ENCODE results near the gene NGEF.

NGEF gene

GRCh38 chr2:232966122-232966521, 46.9 kb downstream of the NGEF start:
- TF ChIP-seq, protein P1, sequence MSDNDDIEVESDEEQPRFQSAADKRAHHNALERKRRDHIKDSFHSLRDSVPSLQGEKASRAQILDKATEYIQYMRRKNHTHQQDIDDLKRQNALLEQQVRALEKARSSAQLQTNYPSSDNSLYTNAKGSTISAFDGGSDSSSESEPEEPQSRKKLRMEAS (IDR thresholded peaks at IDR 0.05): no peak
- no peak for TF ChIP-seq TAF1 (IDR thresholded peaks at IDR 0.05; ENCODE audit: low read depth)
- TF ChIP-seq NFIC (IDR thresholded peaks at IDR 0.05): no peak

GRCh38 chr2:232963913-232964312, 49.1 kb downstream of the NGEF start:
- TF ChIP-seq RAD21 (IDR thresholded peaks at IDR 0.05; ENCODE audit: low read depth) (no peak), NFIC (IDR thresholded peaks at IDR 0.05) (no peak), ZBTB7A (IDR thresholded peaks at IDR 0.05; ENCODE audit: low read depth) (no peak), TAF1 (IDR thresholded peaks at IDR 0.05; ENCODE audit: low read depth) (no peak), TCF12 (IDR thresholded peaks at IDR 0.05; ENCODE audit: low read depth) (no peak), TEAD4 (IDR thresholded peaks at IDR 0.05) (no peak), YY1 (IDR thresholded peaks at IDR 0.05; ENCODE audit: low read depth) (no peak), CREB1 (IDR thresholded peaks at IDR 0.05; ENCODE audit: low read depth) (no peak), CEBPB (IDR thresholded peaks at IDR 0.05) (no peak), EP300 (IDR thresholded peaks at IDR 0.05; ENCODE audit: borderline replicate concordance) (no peak), FOXM1 (IDR thresholded peaks at IDR 0.05; ENCODE audit: borderline replicate concordance, low read depth) (no peak), EGR1 (IDR thresholded peaks at IDR 0.05) (no peak)
- TF ChIP-seq, protein P2, sequence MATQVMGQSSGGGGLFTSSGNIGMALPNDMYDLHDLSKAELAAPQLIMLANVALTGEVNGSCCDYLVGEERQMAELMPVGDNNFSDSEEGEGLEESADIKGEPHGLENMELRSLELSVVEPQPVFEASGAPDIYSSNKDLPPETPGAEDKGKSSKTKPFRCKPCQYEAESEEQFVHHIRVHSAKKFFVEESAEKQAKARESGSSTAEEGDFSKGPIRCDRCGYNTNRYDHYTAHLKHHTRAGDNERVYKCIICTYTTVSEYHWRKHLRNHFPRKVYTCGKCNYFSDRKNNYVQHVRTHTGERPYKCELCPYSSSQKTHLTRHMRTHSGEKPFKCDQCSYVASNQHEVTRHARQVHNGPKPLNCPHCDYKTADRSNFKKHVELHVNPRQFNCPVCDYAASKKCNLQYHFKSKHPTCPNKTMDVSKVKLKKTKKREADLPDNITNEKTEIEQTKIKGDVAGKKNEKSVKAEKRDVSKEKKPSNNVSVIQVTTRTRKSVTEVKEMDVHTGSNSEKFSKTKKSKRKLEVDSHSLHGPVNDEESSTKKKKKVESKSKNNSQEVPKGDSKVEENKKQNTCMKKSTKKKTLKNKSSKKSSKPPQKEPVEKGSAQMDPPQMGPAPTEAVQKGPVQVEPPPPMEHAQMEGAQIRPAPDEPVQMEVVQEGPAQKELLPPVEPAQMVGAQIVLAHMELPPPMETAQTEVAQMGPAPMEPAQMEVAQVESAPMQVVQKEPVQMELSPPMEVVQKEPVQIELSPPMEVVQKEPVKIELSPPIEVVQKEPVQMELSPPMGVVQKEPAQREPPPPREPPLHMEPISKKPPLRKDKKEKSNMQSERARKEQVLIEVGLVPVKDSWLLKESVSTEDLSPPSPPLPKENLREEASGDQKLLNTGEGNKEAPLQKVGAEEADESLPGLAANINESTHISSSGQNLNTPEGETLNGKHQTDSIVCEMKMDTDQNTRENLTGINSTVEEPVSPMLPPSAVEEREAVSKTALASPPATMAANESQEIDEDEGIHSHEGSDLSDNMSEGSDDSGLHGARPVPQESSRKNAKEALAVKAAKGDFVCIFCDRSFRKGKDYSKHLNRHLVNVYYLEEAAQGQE (IDR thresholded peaks at IDR 0.05; ENCODE audit: low read depth): no peak
- TF ChIP-seq, protein P1 (IDR thresholded peaks at IDR 0.05): no peak
- TF ChIP-seq, protein P3, sequence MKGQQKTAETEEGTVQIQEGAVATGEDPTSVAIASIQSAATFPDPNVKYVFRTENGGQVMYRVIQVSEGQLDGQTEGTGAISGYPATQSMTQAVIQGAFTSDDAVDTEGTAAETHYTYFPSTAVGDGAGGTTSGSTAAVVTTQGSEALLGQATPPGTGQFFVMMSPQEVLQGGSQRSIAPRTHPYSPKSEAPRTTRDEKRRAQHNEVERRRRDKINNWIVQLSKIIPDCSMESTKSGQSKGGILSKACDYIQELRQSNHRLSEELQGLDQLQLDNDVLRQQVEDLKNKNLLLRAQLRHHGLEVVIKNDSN (IDR thresholded peaks at IDR 0.05): no peak

DNA sequence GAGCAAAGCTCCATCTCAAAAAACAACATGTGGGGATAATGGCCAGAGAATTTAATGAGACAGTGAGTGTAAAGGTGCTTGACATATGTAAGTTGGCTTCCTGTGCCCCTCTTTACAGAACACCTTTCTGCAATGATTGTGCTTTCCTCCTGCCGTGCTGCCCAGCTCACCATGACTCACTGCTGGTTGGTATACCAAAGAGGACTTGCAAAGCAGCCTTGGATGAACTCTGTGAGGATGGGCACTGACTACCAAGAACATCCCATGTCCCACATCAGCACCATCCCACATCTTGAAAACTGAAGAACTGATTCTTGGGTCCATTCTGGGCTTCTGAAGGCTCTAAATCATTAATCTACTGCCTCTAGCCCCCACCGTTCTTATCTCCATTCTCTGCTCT, 52.2 kb downstream of the NGEF start:
- no peak for TF ChIP-seq TEAD4 (IDR thresholded peaks at IDR 0.05)
- no peak for TF ChIP-seq FOXM1 (IDR thresholded peaks at IDR 0.05; ENCODE audit: borderline replicate concordance, low read depth)
- TF ChIP-seq ZBTB7A (IDR thresholded peaks at IDR 0.05; ENCODE audit: low read depth): no peak
- TF ChIP-seq EGR1 (IDR thresholded peaks at IDR 0.05): no peak
- TF ChIP-seq RAD21 (IDR thresholded peaks at IDR 0.05; ENCODE audit: low read depth): no peak

DNA sequence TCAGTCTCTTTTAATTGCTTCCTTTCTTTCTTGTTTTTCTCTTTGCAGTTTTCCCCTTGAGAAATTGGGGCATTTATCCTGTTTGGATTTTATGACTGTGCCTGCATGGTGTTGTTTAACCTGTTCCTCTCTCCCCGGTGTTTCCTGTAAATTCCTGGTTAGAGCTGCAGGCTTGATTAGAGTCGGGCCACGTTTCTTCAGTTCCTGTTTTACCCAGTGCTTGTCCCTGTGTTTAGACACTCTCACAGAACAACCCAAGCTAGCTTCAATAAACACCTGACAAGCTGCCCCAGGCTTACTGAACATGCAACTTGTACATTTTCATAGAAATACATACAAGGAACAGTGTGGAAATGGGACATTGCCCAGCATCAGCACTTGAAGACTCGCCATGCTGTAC, 53.9 kb downstream of the NGEF start:
- TF ChIP-seq TEAD4 (IDR thresholded peaks at IDR 0.05) (no peak), EGR1 (IDR thresholded peaks at IDR 0.05) (no peak), ZBTB7A (IDR thresholded peaks at IDR 0.05; ENCODE audit: low read depth) (no peak), TCF12 (IDR thresholded peaks at IDR 0.05; ENCODE audit: low read depth) (no peak), FOXM1 (IDR thresholded peaks at IDR 0.05; ENCODE audit: borderline replicate concordance, low read depth) (no peak), RAD21 (IDR thresholded peaks at IDR 0.05; ENCODE audit: low read depth) (no peak), NFIC (IDR thresholded peaks at IDR 0.05) (no peak), CEBPB (IDR thresholded peaks at IDR 0.05) (no peak), YY1 (IDR thresholded peaks at IDR 0.05; ENCODE audit: low read depth) (no peak), CREB1 (IDR thresholded peaks at IDR 0.05; ENCODE audit: low read depth) (no peak)
- TF ChIP-seq, protein P3 (IDR thresholded peaks at IDR 0.05): no peak

DNA sequence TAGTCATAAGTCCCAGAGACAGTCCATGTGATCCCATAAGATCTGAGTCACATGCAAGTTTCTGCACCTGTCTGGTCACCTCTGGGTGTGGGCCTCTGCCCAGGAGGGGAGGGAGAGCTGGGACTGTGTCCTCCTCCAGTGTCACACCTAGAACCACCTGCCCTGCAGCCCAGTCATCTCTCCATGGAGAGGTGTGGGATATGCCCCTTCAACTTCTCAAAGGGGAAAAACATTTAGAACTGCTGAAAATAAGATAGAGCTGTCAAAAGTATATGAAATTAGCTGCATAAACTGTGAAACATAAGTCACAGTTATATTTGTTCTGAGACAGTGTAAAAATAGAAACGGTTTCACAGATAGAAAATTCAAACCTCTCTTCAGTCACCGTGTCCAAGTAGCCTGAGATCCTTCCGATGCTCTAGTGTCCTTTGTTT, 55.4 kb downstream of the NGEF start:
- TF ChIP-seq RAD21 (IDR thresholded peaks at IDR 0.05; ENCODE audit: low read depth) (no peak), EGR1 (IDR thresholded peaks at IDR 0.05) (no peak), YY1 (IDR thresholded peaks at IDR 0.05; ENCODE audit: low read depth) (no peak), TCF12 (IDR thresholded peaks at IDR 0.05; ENCODE audit: low read depth) (no peak), EP300 (IDR thresholded peaks at IDR 0.05; ENCODE audit: borderline replicate concordance) (no peak), FOXM1 (IDR thresholded peaks at IDR 0.05; ENCODE audit: borderline replicate concordance, low read depth) (no peak), ZBTB7A (IDR thresholded peaks at IDR 0.05; ENCODE audit: low read depth) (no peak), TAF1 (IDR thresholded peaks at IDR 0.05; ENCODE audit: low read depth) (no peak), TEAD4 (IDR thresholded peaks at IDR 0.05) (no peak), CREB1 (IDR thresholded peaks at IDR 0.05; ENCODE audit: low read depth) (no peak), NFIC (IDR thresholded peaks at IDR 0.05) (no peak), CEBPB (IDR thresholded peaks at IDR 0.05) (no peak)
- TF ChIP-seq, protein P1 (IDR thresholded peaks at IDR 0.05): no peak
- TF ChIP-seq, protein P3 (IDR thresholded peaks at IDR 0.05): no peak
- TF ChIP-seq, protein P2 (IDR thresholded peaks at IDR 0.05; ENCODE audit: low read depth): no peak
